Stimulated activated effector memory CD8-positive, alpha-beta T cell treated with anti-CD3 and anti-CD28 coated beads, Interleukin-12 subunit alpha, Interleukin-12 subunit beta, amount 100 ng/mL, for 72 hours (primary cell): ENCODE results near the gene TEX55.
"Not testable (repeated sequence)": the region's sequence is repeated elsewhere in the genome, so short reads cannot be mapped to it uniquely, and the experiment has no call there.

Source experiments
- ATAC-seq: fragments of 150-1000 bp; cut with Tn5 transposase; 2 replicates; pipeline ENCODE4 v1.10.0; 2021
- DNase-seq, 2 donors: peaks; one replicate each; pipeline ENCODE4 v3.0.0; 2021 to 2022; ENCODE audit warnings: low spot score in 2 of 2
- H3K27ac Mint-ChIP-seq: one replicate; pipeline ENCODE4 v1.8.0; 2022; ENCODE audit warnings: mild to moderate bottlenecking, mixed read lengths
- H3K36me3 Mint-ChIP-seq: one replicate; pipeline ENCODE4 v1.8.0; 2022; ENCODE audit warnings: mild to moderate bottlenecking, mixed read lengths
- H3K4me1 Mint-ChIP-seq: one replicate; pipeline ENCODE4 v1.8.0; 2022; ENCODE audit warnings: mixed read lengths
- H3K4me3 Mint-ChIP-seq: one replicate; pipeline ENCODE4 v1.8.0; 2022; ENCODE audit warnings: mild to moderate bottlenecking, mixed read lengths
- H3K9me3 Mint-ChIP-seq: one replicate; pipeline ENCODE4 v1.8.0; 2022; ENCODE audit warnings: mixed read lengths

The TEX55 gene

DNA sequence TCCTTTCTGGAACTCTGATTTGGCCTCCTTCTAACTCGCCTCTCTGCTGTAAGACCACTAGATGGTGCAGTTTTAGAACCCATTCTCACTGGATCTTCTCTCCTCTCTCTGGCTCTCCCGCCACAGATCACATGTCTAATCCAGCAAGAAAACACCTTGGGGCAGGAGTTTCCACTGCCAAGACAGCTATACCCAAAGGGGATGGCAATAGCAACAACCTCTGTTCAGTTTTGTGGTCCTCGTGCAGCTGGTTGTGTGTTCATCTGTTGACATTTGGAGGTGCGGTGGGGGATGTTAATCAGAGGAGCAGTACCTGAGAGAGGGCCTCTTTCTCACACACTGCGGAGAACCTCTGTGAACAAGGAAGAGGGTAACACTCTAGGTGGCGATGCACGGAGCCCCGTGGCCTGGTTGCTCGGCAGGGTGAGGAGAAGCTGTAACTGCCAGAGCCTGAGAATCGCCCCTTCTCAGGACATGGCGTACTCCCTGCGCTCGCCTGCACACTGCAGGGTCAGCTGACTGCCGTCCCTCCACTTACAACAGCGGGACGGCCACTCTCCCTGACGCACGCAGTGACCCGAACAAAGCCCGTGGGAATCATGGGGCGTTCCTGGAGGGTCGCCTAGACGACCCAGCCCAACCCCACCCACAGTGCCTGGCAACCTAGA is at the start of gene TEX55:
TEX55 (plus strand) TSS at position 666 of the 668 bp plus-strand sequence. CDS start 25 bp downstream, outside the sequence.
- Mint-ChIP-seq H3K4me1 (peaks cover 7% of the 10 kb centered on the region), H3K9me3 (no peaks in the 10 kb centered on the region), H3K4me3 (no peak within 1 kb of the TSS), H3K27ac (no peak within 1 kb of the TSS), H3K36me3 (no peaks in the 10 kb centered on the region)
- peak; percentile 40 for ATAC-seq
- no peak for DNase-seq

DNA sequence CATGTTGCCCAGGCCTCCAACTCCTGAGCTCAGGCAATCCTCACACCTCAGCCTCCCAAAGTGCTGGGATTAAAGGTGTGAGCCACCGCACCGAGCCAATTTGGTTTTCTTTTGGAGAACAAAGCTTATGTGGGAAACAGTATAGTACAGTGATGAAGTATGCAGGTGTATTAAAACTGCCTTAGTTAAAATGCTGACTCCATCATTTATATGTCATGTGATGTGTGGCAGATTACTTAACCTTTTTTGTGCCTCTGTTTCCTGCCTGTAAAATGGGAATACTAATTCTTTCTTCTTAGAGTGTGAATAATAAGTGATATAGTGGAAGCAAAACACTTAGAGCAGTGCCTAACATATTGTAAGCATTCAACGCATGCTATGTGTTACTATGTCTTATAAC is 48.0 kb upstream of the TEX55 start:
- no peaks in the 10 kb centered on the region for H3K36me3 Mint-ChIP-seq
- no peaks in the 10 kb centered on the region for H3K4me1 Mint-ChIP-seq
- no peak overlapping the region for H3K4me3 Mint-ChIP-seq
- H3K9me3 Mint-ChIP-seq, result no peaks in the 10 kb centered on the region
- no peak overlapping the region for H3K27ac Mint-ChIP-seq
- DNase-seq (no peak), ATAC-seq (no peak)

DNA sequence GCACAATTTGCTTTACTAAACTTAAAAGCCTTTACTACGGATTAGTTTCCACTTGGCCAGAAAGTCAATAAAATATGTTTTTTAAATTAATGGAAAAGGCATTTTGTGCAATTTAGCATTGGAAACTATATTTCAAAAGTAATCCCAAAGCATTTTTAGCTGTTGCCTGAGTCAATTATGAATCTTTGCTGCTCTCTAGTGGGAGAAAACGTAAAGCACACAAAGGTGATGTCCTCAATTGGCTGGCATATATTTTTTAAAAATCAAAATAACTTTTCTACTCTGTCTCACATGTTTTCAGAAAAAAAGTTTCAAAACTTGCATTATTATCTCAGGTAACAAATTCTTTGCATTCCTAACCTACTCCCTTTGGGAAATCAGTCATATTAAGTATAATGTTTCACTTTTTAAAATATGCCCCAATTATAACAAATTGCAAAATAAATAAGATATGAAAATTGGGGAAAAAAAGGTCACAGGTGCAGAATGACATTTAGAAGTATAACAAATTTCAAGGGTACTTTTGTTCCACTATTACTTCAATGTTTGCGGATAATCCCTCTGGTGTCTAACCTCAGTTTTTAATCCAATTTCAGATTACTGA is 47.2 kb upstream of the TEX55 start:
- DNase-seq, result no peak
- ATAC-seq, result no peak
- no peaks in the 10 kb centered on the region for H3K9me3 Mint-ChIP-seq
- no peaks in the 10 kb centered on the region for H3K36me3 Mint-ChIP-seq
- H3K4me1 Mint-ChIP-seq, result no peaks in the 10 kb centered on the region
- H3K4me3 Mint-ChIP-seq, result no peak overlapping the region
- no peak overlapping the region for H3K27ac Mint-ChIP-seq

DNA sequence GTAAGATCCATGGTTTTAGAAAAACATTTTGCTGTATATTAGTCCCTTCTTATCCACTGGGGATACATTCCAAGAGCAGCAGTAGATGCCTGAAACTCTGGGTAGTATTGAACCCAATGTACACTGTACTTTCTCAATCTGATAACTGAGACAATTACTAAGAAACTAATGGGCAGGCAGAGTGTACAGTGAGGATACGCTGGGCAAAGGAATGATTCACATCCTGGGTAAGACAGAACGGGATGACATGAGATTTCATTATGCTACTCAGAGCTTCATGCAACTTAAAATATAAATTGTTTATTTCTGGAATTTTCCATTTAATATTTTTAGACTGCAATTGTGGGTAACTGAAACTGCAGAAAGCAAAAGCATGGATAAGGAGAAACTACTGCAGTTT is 46.2 kb upstream of the TEX55 start:
- no peaks in the 10 kb centered on the region for H3K36me3 Mint-ChIP-seq
- no peak for ATAC-seq
- H3K9me3 Mint-ChIP-seq, result no peaks in the 10 kb centered on the region
- H3K4me1 Mint-ChIP-seq, result no peaks in the 10 kb centered on the region
- DNase-seq, result no peak
- H3K4me3 Mint-ChIP-seq, result no peak overlapping the region
- peak overlapping the region; percentile 9 for H3K27ac Mint-ChIP-seq

DNA sequence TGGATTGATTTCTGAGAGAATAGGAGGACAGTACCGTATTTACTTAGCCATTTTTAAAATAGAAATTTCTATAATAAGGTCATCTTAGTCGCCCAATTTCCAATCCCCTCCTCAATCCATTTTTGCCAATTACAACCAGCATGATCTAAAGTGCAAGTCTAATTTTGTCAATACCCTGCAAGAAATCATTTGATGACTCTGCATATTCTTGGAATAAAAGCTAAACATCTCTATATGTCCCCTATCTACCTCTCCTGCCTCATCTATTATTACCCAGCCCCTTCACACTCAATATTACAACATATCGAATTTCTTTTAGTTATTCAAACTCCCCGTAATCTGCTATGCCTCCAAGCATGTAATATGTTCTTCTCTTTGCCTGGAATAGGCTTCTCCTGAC is 41.9 kb upstream of the TEX55 start:
- DNase-seq, result no peak
- ATAC-seq, result no peak
- Mint-ChIP-seq H3K27ac (no peak overlapping the region), H3K9me3 (no peaks in the 10 kb centered on the region), H3K4me1 (no peaks in the 10 kb centered on the region), H3K4me3 (no peak overlapping the region), H3K36me3 (no peaks in the 10 kb centered on the region)

DNA sequence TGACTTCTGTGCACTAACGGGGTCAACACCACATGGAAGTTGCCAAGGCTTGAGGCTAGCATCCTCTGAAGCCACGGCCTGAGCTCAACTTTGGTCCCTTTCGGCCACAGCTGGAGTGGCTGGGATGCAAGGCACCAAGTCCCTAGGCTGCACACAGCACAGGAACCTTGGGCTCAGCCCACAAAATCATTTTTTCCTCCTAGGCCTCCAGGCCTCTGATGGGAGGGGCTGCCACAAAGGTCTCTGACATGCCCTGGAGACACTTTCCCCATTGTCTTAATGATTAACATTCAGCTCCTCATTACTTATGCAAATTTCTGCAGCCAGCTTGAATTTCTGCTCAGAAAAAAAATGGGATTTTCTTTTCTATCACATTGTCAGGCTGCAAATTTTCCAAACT is 27.6 kb upstream of the TEX55 start:
- H3K27ac Mint-ChIP-seq, H3K9me3 Mint-ChIP-seq, H3K4me1 Mint-ChIP-seq, DNase-seq, H3K36me3 Mint-ChIP-seq, ATAC-seq, H3K4me3 Mint-ChIP-seq: not testable (repeated sequence)

DNA sequence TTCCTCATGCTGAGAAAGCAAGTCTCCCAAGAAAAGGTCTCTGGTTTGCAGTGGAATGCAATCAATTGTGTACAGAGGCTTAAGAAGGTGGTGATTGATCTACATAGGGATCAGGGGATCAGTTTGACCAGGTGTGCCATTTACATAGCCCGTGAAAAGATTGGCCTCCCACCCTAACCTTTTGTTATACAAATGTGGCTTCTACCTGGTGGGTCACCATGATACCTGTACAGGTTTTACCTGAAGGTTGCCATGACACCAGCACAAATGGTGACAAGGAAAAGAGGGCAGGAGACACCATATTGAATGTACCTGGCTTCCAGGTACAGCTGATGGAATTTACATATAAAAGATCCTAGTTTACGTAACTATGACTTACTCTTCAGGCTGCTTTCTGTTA is 25.5 kb upstream of the TEX55 start:
- Mint-ChIP-seq H3K4me3 (no peak overlapping the region), H3K9me3 (peaks cover 9% of the 10 kb centered on the region), H3K27ac (no peak overlapping the region), H3K4me1 (no peaks in the 10 kb centered on the region), H3K36me3 (no peaks in the 10 kb centered on the region)
- ATAC-seq, result no peak
- DNase-seq, result no peak

DNA sequence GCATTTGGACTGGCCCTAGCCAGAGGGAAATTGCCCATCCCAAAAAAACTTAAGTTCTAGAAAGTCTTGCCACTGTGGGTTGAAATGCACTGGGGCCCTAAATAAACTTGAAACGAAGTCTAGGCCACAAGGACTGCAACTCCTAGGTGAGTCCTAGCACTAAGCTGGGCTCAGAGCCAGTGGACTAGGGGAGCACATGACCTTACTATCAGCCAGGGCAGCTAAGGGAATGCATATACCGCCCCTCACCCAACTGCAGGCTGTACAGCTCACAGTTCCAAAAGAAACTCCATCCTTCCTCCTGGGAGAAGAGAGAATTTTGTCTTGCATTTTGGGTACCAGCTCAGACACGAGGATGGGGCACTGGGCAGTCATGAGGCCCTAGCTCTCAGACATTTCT is 23.6 kb upstream of the TEX55 start:
- no peaks in the 10 kb centered on the region for H3K36me3 Mint-ChIP-seq
- no peak overlapping the region for H3K27ac Mint-ChIP-seq
- H3K4me3 Mint-ChIP-seq, result no peak overlapping the region
- no peak for DNase-seq
- peaks cover 6% of the 10 kb centered on the region for H3K9me3 Mint-ChIP-seq
- no peaks in the 10 kb centered on the region for H3K4me1 Mint-ChIP-seq
- ATAC-seq, result peak; percentile 11

DNA sequence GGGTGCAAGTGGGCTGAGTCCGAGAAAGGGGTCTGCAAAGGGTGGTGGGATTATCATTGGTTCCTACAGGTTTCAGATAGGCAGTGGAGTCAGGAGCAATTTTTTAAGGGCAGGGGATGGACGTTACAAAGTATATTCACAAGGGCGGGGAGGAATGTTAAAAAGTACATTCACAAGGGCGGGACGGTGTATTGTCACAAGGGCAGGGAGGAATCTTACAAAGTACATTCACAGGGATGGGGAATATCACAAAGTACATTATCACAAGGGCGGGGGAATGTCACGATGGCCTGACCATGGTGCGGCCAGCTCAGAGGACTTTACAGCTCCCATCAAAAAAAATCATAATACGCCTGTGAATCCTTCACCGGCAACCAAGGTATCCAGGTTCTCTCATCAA is 20.6 kb upstream of the TEX55 start:
- no peaks in the 10 kb centered on the region for H3K36me3 Mint-ChIP-seq
- DNase-seq, result no peak
- no peak overlapping the region for H3K4me3 Mint-ChIP-seq
- ATAC-seq, result no peak
- H3K4me1 Mint-ChIP-seq, result no peaks in the 10 kb centered on the region
- H3K27ac Mint-ChIP-seq, result no peak overlapping the region
- no peaks in the 10 kb centered on the region for H3K9me3 Mint-ChIP-seq

DNA sequence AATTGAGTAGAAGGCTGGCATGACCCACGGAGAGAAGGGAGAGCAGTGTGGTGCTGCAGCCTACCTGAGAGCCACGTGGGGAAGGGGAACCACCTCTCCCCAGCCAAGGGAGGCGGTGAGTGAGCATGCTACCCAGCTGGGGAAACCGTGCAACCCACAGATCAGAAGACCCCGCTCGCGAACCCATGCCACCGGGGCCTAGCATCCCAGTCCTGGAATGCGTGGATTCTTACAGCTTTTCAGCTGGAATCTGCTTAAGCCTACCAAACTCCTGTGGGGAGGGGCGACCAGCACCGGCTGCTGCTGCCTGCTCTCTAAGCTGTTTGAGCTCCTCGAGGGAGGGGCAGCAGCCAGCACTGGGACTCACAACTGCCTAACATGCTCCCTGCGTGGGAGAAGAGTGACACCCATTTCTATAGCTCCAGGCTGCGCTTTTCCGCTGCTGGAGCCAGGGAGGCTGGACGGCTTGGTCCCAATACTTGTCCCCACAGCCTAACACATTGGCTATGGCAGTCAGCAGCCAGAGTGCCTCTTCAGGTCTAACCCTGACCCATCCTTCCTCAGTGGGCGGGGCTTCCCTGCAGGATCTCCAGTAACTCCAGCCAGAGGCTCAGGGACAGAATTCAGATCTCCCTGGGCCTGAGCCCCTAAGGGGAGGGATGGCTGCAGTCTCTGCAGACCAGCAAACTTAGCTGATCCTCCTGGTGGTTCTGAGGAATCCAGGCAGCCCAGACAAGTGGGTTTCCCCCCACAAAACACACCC is 20.0 kb upstream of the TEX55 start:
- Mint-ChIP-seq H3K4me1 (no peaks in the 10 kb centered on the region), H3K4me3 (no peak overlapping the region), H3K36me3 (no peaks in the 10 kb centered on the region), H3K9me3 (no peaks in the 10 kb centered on the region), H3K27ac (no peak overlapping the region)
- ATAC-seq, result no peak
- no peak for DNase-seq

DNA sequence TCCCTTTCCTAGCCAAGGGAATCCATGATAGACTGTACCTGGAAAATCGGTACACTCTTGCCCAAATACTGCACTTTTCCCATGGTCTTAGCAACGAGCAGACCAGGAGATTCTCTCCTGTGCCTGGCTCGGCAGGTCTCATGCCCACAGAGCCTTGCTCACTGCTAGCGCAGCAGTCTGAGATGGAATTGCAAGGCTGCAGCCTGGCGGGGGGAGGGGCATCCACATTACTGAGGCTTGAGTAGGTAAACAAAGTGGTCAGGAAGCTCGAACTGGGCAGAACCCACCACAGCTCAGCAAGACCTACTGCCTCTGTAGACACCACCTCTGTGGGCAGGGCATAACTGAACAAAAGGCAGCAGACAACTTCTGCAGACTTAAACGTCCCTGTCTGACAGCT is 15.7 kb upstream of the TEX55 start:
- DNase-seq, H3K36me3 Mint-ChIP-seq, ATAC-seq, H3K9me3 Mint-ChIP-seq, H3K4me3 Mint-ChIP-seq, H3K27ac Mint-ChIP-seq, H3K4me1 Mint-ChIP-seq: not testable (repeated sequence)

DNA sequence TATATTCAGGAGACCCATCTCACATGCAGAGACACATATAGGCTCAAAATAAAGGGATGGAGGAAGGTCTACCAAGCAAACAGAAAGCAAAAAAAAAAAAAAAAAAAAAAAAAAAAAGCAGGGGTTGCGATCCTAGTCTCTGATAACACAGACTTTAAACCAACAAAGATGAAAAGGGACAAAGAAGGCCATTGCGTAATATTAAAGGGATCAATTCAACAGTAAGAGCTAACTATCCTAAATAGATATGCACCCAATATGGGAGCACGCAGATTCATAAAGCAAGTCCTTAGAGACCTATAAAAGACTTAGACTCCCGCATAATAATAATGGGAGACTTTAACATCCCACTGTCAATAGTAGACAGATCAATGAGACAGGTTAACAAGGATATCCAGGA is 13.7 kb upstream of the TEX55 start:
- not testable (repeated sequence) for DNase-seq, H3K27ac Mint-ChIP-seq, H3K4me3 Mint-ChIP-seq, H3K4me1 Mint-ChIP-seq, ATAC-seq, H3K36me3 Mint-ChIP-seq, H3K9me3 Mint-ChIP-seq

DNA sequence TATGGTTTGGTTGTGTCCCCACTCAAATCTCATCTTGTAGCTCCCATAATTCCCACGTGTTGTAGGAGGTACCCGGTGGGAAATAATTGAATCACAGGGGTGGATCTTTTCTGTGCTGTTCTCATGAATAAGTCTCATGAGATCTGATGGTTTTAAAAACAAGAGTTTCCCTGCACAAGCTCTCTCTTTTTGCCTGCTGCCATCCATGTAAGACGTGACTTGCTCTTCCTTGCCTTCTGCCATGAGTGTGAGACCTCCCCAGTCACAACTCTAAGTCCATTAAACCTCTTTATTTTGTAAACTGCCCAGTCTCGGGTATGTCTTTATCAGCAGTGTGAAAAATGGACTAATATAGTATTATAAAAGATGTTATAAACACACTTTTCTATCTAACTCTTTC is 6.6 kb upstream of the TEX55 start:
- not testable (repeated sequence) for H3K4me3 Mint-ChIP-seq, H3K27ac Mint-ChIP-seq

DNA sequence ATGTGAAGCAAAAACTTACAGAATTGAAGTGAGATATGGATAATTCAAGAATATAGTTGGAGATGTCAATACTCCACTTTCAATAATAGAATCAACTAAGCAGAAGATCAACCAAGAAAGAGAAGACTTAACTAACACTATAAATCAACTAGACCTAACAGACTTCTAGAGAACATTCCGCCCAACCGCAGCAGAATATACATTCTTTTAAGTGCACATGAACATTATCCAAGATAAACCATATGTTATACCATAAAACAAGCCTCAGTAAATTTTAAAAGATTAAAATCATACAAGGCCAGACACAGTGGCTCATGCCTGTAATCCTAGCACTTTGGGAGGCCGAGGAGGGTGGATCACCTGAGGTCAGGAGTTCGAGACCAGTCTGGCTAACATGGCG is 5.5 kb upstream of the TEX55 start:
- H3K36me3 Mint-ChIP-seq, result no peaks in the 10 kb centered on the region
- ATAC-seq, result no peak
- H3K4me1 Mint-ChIP-seq, result no peaks in the 10 kb centered on the region

More for the DNA sequence above, 6.6 kb upstream of the TEX55 start:
- H3K9me3 Mint-ChIP-seq, H3K4me1 Mint-ChIP-seq, H3K36me3 Mint-ChIP-seq, ATAC-seq, DNase-seq: not testable (repeated sequence)

DNA sequence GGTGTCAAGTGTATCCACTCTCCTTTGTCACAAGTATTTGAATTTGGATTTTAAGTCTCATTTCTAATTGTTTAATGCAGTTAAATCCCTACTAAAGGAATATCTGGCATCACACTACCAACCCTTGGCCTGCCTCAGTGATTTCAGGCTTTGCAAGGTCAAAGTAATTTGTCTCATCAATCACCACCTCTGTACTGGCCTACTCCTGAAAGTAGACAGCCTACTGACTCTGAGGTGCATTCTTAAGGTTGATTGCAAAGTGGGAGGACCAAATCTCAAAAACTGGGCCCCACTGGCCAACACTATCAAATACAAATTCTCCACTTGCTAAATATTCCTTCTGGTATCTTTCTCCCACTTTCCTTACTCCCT is 851 bp upstream of the TEX55 start:
- Mint-ChIP-seq H3K4me3 (no peak overlapping the region), H3K36me3 (no peaks in the 10 kb centered on the region), H3K4me1 (peaks cover 7% of the 10 kb centered on the region), H3K9me3 (no peaks in the 10 kb centered on the region), H3K27ac (no peak overlapping the region)
- no peak for ATAC-seq
- DNase-seq, result no peak

More for the DNA sequence above, 5.5 kb upstream of the TEX55 start:
- Mint-ChIP-seq H3K9me3 (no peaks in the 10 kb centered on the region), H3K27ac (no peak overlapping the region), H3K4me3 (no peak overlapping the region)
- DNase-seq, result no peak
